GM12864 (cell line): ENCODE data around the gene ITPK1.

Source experiments
- DNase-seq: peaks from one replicate; pipeline ENCODE4 v3.0.0-alpha.2; 2011; ENCODE audit warnings: low read depth
- H3K4me3 ChIP-seq: 2 replicates; pipeline ENCODE4 v1.5.1; 2011; ENCODE audit warnings: mild to moderate bottlenecking, low read depth, low read length, control low read depth
- CTCF ChIP-seq: IDR thresholded peaks from 2 replicates; pipeline ENCODE4 v1.5.1; 2011; ENCODE audit warnings: low read depth, mild to moderate bottlenecking, moderate library complexity, low read length, control low read depth, inconsistent platforms; ENCODE audit errors: missing control alignments

Gene ITPK1

GRCh38 chr14:93027810-93028723 lies 87.7 kb downstream of the ITPK1 start:
- TF ChIP-seq CTCF, result no peak
- DNase-seq, result no peak
- H3K4me3 ChIP-seq, result no peak overlapping the region

- TF ChIP-seq CTCF, result no peak
- H3K4me3 ChIP-seq, result no peak overlapping the region
- DNase-seq, result no peak
Observed at GRCh38 chr14:93026339-93026738, 89.4 kb downstream of the ITPK1 start.

GRCh38 chr14:93025055-93025454 lies 90.7 kb downstream of the ITPK1 start:
- no peak for TF ChIP-seq CTCF
- DNase-seq, result no peak
- no peak overlapping the region for H3K4me3 ChIP-seq

GRCh38 chr14:93024493-93024892 lies 91.2 kb downstream of the ITPK1 start:
- no peak for DNase-seq
- no peak overlapping the region for H3K4me3 ChIP-seq
- TF ChIP-seq CTCF, result no peak

GRCh38 chr14:93023802-93024434 lies 91.8 kb downstream of the ITPK1 start:
- no peak for TF ChIP-seq CTCF
- DNase-seq, result no peak
- H3K4me3 ChIP-seq, result no peak overlapping the region

GRCh38 chr14:93023039-93023438 lies 92.7 kb downstream of the ITPK1 start:
- no peak for TF ChIP-seq CTCF

GRCh38 chr14:93019970-93020369 lies 95.8 kb downstream of the ITPK1 start:
- TF ChIP-seq CTCF, result no peak
- DNase-seq, result no peak
- no peak overlapping the region for H3K4me3 ChIP-seq

More at GRCh38 chr14:93023039-93023438, 92.7 kb downstream of the ITPK1 start:
- no peak for DNase-seq
- H3K4me3 ChIP-seq, result no peak overlapping the region
